H9 (cell line): ENCODE measurements around the gene GPN2. TPM values are rescaled to one million over a fixed set of nuclear protein-coding genes. Genes with fewer than 3 reads are reported as not detected.

Experiments
- DNase-seq: peaks from one replicate; pipeline ENCODE4 v3.0.0-alpha.2; 2017
- H2AFZ ChIP-seq: one replicate; pipeline ENCODE4 v1.6.1; 2013; ENCODE audit warnings: mild to moderate bottlenecking, low read length, control low read depth, moderate library complexity
- H2AK5ac ChIP-seq: 2 replicates; pipeline ENCODE4 v1.6.1; 2013; ENCODE audit warnings: low read length, control low read depth, mixed read lengths; ENCODE audit not compliant: insufficient read length
- H2BK120ac ChIP-seq: one replicate; pipeline ENCODE4 v1.6.1; 2013; ENCODE audit warnings: low read depth, mild to moderate bottlenecking, low read length, control low read depth, inconsistent platforms; ENCODE audit not compliant: poor library complexity, severe bottlenecking
- H2BK12ac ChIP-seq: 2 replicates; pipeline ENCODE4 v1.6.1; 2013; ENCODE audit warnings: low read length, control low read depth, mixed read lengths, low read depth; ENCODE audit not compliant: insufficient read length
- H2BK15ac ChIP-seq: 2 replicates; pipeline ENCODE4 v1.6.1; 2013; ENCODE audit warnings: low read depth, low read length, control low read depth
- H2BK20ac ChIP-seq: one replicate; pipeline ENCODE4 v1.6.1; 2013; ENCODE audit warnings: low read depth, mild to moderate bottlenecking, low read length, control low read depth, inconsistent platforms; ENCODE audit not compliant: poor library complexity, severe bottlenecking
- H2BK5ac ChIP-seq: 2 replicates; pipeline ENCODE4 v1.6.1; 2013; ENCODE audit warnings: low read length, control low read depth, mixed read lengths; ENCODE audit not compliant: insufficient read length
- H3K14ac ChIP-seq: 2 replicates; pipeline ENCODE4 v1.6.1; 2013; ENCODE audit warnings: low read length, control low read depth; ENCODE audit not compliant: insufficient read depth
- H3K18ac ChIP-seq: 2 replicates; pipeline ENCODE4 v1.6.1; 2013; ENCODE audit warnings: low read depth, mild to moderate bottlenecking, mixed read lengths, low read length, control low read depth; ENCODE audit not compliant: insufficient read length
- H3K23ac ChIP-seq: 2 replicates; pipeline ENCODE4 v1.6.1; 2013; ENCODE audit warnings: low read length, control low read depth, mixed read lengths, low read depth; ENCODE audit not compliant: insufficient read length
- H3K23me2 ChIP-seq: 2 replicates; pipeline ENCODE4 v1.6.1; 2013; ENCODE audit warnings: low read depth, mild to moderate bottlenecking, mixed read lengths, low read length, control low read depth; ENCODE audit not compliant: insufficient read length, poor library complexity, severe bottlenecking
- H3K27ac ChIP-seq: 2 replicates; pipeline ENCODE4 v1.5.1; 2013; ENCODE audit warnings: low read length, control low read depth, mixed read lengths, low read depth; ENCODE audit not compliant: insufficient read length
- H3K27me3 ChIP-seq: 2 replicates; pipeline ENCODE4 v1.6.1; 2013; ENCODE audit warnings: low read length, control low read depth, inconsistent platforms; ENCODE audit not compliant: insufficient read depth
- H3K4ac ChIP-seq: 2 replicates; pipeline ENCODE4 v1.6.1; 2013; ENCODE audit warnings: low read depth, mild to moderate bottlenecking, control low read depth, inconsistent platforms, low read length, moderate library complexity
- H3K4me1 ChIP-seq: 2 replicates; pipeline ENCODE4 v1.6.1; 2013; ENCODE audit warnings: low read length, control low read depth, inconsistent platforms; ENCODE audit not compliant: insufficient read depth
- H3K4me2 ChIP-seq: 2 replicates; pipeline ENCODE4 v1.6.1; 2013; ENCODE audit warnings: low read length, control low read depth, mixed read lengths; ENCODE audit not compliant: insufficient read length, insufficient read depth
- H3K56ac ChIP-seq: 2 replicates; pipeline ENCODE4 v1.6.1; 2013; ENCODE audit warnings: low read depth, mild to moderate bottlenecking, mixed read lengths, low read length, control low read depth; ENCODE audit not compliant: insufficient read length
- H3K79me1 ChIP-seq: 2 replicates; pipeline ENCODE4 v1.6.1; 2013; ENCODE audit warnings: low read depth, mild to moderate bottlenecking, moderate library complexity, low read length, control low read depth, inconsistent platforms; ENCODE audit not compliant: insufficient read depth, poor library complexity, severe bottlenecking
- H3K79me2 ChIP-seq: 2 replicates; pipeline ENCODE4 v1.6.1; 2013; ENCODE audit warnings: low read length, control low read depth, inconsistent platforms; ENCODE audit not compliant: insufficient read depth
- H3K9ac ChIP-seq: 2 replicates; pipeline ENCODE4 v1.6.1; 2013; ENCODE audit warnings: low read length, control low read depth, mixed read lengths; ENCODE audit not compliant: insufficient read length; ENCODE audit errors: extremely low read depth
- H3K9me3 ChIP-seq: one replicate; pipeline ENCODE4 v1.6.1; 2013; ENCODE audit warnings: low read depth, low read length, inconsistent platforms; ENCODE audit not compliant: control insufficient read depth
- H3T11ph ChIP-seq: one replicate; pipeline ENCODE4 v1.6.1; 2013; ENCODE audit warnings: mild to moderate bottlenecking, low read length, control low read depth, inconsistent platforms
- H4K20me1 ChIP-seq: one replicate; pipeline ENCODE4 v1.6.1; 2013; ENCODE audit not compliant: control insufficient read depth, insufficient read length, insufficient read depth
- H4K5ac ChIP-seq: 2 replicates; pipeline ENCODE4 v1.6.1; 2013; ENCODE audit warnings: low read depth, mild to moderate bottlenecking, mixed read lengths, low read length, control low read depth; ENCODE audit not compliant: insufficient read length
- H4K8ac ChIP-seq: replicated peaks from 2 replicates; pipeline ENCODE4 v1.6.1; 2013; ENCODE audit warnings: low read length, control low read depth, mixed read lengths, low read depth; ENCODE audit not compliant: insufficient read length
- H4K91ac ChIP-seq: 2 replicates; pipeline ENCODE4 v1.6.1; 2013; ENCODE audit warnings: low read depth, mild to moderate bottlenecking, moderate library complexity, mixed read lengths, low read length, control low read depth; ENCODE audit not compliant: insufficient read length
- H3K27ac Mint-ChIP-seq, 3 experiments: 2 replicates in 2 of 3; 3 replicates in 1 of 3; pipeline ENCODE4 v1.8.0; 2020 to 2021; ENCODE audit warnings: mixed read lengths in 3 of 3, mild to moderate bottlenecking in 1 of 3, moderate library complexity in 1 of 3
- H3K27me3 Mint-ChIP-seq: 2 replicates; pipeline ENCODE4 v1.8.0; 2021; ENCODE audit warnings: low read depth, mild to moderate bottlenecking, moderate library complexity, mixed read lengths
- H3K36me3 Mint-ChIP-seq, 3 experiments: 2 replicates in 2 of 3; 3 replicates in 1 of 3; pipeline ENCODE4 v1.8.0; 2020 to 2021; ENCODE audit warnings: low read depth in 3 of 3, mixed read lengths in 3 of 3; ENCODE audit not compliant: insufficient read depth in 1 of 3
- H3K4me1 Mint-ChIP-seq, 2 experiments: 2 replicates each; pipeline ENCODE4 v1.8.0; 2020; ENCODE audit warnings: mixed read lengths in 2 of 2
- H3K4me3 Mint-ChIP-seq, 2 experiments: 2 replicates in 1 of 2; 3 replicates in 1 of 2; pipeline ENCODE4 v1.8.0; 2020 to 2021; ENCODE audit warnings: mild to moderate bottlenecking in 2 of 2, mixed read lengths in 2 of 2, moderate library complexity in 1 of 2
- H3K9me3 Mint-ChIP-seq, 2 experiments: 2 replicates in 1 of 2; 3 replicates in 1 of 2; pipeline ENCODE4 v1.8.0; 2020; ENCODE audit warnings: mild to moderate bottlenecking in 2 of 2, mixed read lengths in 2 of 2, moderate library complexity in 1 of 2
- WGBS: extraction: QIAGEN DNeasy Blood & Tissue Kit; methylation state at CpG from one replicate; pipeline ENCODE4 v1.1.7; 2013; ENCODE audit warnings: missing lambda C conversion rate, low lambda C conversion rate, mixed read lengths; ENCODE audit not compliant: insufficient read length; ENCODE audit errors: extremely low coverage; 5-methylcytosine and 5-hydroxymethylcytosine counted together
- total RNA-seq: library from RNA; stranded (reverse); gene quantifications from 2 replicates; pipeline ENCODE4 v1.2.1, GENCODE V29; 2021
- TF ChIP-seq, protein P1 (sequence below): fragments of 200-600 bp; sonication (generic); conservative IDR thresholded peaks from 3 replicates; pipeline ENCODE4 v1.8.0; 2021; ENCODE audit warnings: antibody characterized with exemption, mild to moderate bottlenecking

The GPN2 gene
- total RNA-seq, 1 experiment from 2014 or later, result 47.8 TPM

DNA sequence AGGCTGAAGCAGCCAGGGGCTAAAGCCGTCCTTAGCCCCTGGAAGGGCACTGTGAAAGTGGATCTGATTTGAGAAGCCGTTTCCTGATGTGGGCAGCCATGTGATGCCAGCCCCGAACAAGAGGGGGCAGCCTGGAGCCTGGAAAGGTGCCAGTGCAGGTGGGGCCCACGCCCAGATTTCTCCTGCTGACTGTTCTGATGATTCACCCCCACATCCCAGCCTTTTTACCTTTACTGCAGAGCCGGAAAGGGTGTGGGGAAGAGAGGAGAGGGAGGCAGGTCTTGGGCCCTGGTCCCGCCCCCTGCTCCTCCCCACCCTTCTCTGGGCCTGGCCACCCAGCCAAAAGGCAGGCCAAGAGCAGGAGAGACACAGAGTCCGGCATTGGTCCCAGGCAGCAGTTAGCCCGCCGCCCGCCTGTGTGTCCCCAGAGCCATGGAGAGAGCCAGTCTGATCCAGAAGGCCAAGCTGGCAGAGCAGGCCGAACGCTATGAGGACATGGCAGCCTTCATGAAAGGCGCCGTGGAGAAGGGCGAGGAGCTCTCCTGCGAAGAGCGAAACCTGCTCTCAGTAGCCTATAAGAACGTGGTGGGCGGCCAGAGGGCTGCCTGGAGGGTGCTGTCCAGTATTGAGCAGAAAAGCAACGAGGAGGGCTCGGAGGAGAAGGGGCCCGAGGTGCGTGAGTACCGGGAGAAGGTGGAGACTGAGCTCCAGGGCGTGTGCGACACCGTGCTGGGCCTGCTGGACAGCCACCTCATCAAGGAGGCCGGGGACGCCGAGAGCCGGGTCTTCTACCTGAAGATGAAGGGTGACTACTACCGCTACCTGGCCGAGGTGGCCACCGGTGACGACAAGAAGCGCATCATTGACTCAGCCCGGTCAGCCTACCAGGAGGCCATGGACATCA lies 27.1 kb downstream of the GPN2 start, which contains the start of gene SFN:
SFN (plus strand) TSS at position 369 of the 904 bp plus-strand sequence; CDS start at position 433, 64 bp downstream.
- no peaks in the 10 kb centered on the region for H3K9me3 Mint-ChIP-seq
- no peak within 1 kb of the TSS for H4K5ac ChIP-seq
- no peaks in the 10 kb centered on the region for H3K36me3 Mint-ChIP-seq
- H3K14ac ChIP-seq, result no peak within 1 kb of the TSS; the same call in 1 of the 2 replicates
- no peaks in the 10 kb centered on the region; the same call in 1 of the 2 replicates for H3K4me1 ChIP-seq
- no peak within 1 kb of the TSS for H3K56ac ChIP-seq
- H3K79me1 ChIP-seq, result no peaks in the 10 kb centered on the region
- no peak within 1 kb of the TSS for H3K23ac ChIP-seq
- no CpG with 5 or more reads among the region's 37 CpGs for WGBS
- no peaks in the 10 kb centered on the region; the same call in 1 of the 2 replicates for H3K27me3 ChIP-seq
- H2BK120ac ChIP-seq, result no peak within 1 kb of the TSS
- peaks cover 38 to 40% of the 10 kb centered on the region in 2 experiments for H3K4me1 Mint-ChIP-seq
- peak; percentile 96 for DNase-seq
- H2BK20ac ChIP-seq, result no peak within 1 kb of the TSS
- H3K9ac ChIP-seq, result no peak within 1 kb of the TSS
- H3K4ac ChIP-seq, result no peak within 1 kb of the TSS
- peak within 1 kb of the TSS; percentile 34 to 69 for H3K4me3 Mint-ChIP-seq
- H2BK12ac ChIP-seq, result no peak within 1 kb of the TSS
- no peak within 1 kb of the TSS for H4K91ac ChIP-seq
- H2AK5ac ChIP-seq, result no peak within 1 kb of the TSS
- H3K27ac ChIP-seq, result no peak within 1 kb of the TSS
- H3K23me2 ChIP-seq, result peaks cover 4% of the 10 kb centered on the region
- H4K8ac ChIP-seq, result no peak within 1 kb of the TSS
- TF ChIP-seq, protein P1, sequence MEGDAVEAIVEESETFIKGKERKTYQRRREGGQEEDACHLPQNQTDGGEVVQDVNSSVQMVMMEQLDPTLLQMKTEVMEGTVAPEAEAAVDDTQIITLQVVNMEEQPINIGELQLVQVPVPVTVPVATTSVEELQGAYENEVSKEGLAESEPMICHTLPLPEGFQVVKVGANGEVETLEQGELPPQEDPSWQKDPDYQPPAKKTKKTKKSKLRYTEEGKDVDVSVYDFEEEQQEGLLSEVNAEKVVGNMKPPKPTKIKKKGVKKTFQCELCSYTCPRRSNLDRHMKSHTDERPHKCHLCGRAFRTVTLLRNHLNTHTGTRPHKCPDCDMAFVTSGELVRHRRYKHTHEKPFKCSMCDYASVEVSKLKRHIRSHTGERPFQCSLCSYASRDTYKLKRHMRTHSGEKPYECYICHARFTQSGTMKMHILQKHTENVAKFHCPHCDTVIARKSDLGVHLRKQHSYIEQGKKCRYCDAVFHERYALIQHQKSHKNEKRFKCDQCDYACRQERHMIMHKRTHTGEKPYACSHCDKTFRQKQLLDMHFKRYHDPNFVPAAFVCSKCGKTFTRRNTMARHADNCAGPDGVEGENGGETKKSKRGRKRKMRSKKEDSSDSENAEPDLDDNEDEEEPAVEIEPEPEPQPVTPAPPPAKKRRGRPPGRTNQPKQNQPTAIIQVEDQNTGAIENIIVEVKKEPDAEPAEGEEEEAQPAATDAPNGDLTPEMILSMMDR, result peak; percentile 79
- H4K20me1 ChIP-seq, result no peaks in the 10 kb centered on the region
- H2AFZ ChIP-seq, result no peak within 1 kb of the TSS
- H2BK15ac ChIP-seq, result no peak within 1 kb of the TSS
- no peak within 1 kb of the TSS for H3K18ac ChIP-seq
- H2BK5ac ChIP-seq, result no peak within 1 kb of the TSS
- no peaks in the 10 kb centered on the region for H3K9me3 ChIP-seq
- peak within 1 kb of the TSS; percentile 73 for H3K4me2 ChIP-seq
- H3K27me3 Mint-ChIP-seq, result peaks cover 20% of the 10 kb centered on the region
- no peaks in the 10 kb centered on the region for H3K79me2 ChIP-seq
- H3K27ac Mint-ChIP-seq, result peak within 1 kb of the TSS; percentile 1 to 78 (median 73); a peak in 2 of 7 replicates
- no peak within 1 kb of the TSS for H3T11ph ChIP-seq
